HEK293T (cell line): ENCODE measurements around the gene DIP2A.

Experiments
- HDGF ChIP-seq: fragments of 450-650 bp; IDR thresholded peaks from 2 replicates; pipeline ENCODE4 v1.6.1; 2017; ENCODE audit warnings: antibody characterized with exemption, borderline replicate concordance
- SP1 ChIP-seq: fragments of 450-650 bp; IDR thresholded peaks from 2 replicates; pipeline ENCODE4 v1.6.1; 2017

DNA sequence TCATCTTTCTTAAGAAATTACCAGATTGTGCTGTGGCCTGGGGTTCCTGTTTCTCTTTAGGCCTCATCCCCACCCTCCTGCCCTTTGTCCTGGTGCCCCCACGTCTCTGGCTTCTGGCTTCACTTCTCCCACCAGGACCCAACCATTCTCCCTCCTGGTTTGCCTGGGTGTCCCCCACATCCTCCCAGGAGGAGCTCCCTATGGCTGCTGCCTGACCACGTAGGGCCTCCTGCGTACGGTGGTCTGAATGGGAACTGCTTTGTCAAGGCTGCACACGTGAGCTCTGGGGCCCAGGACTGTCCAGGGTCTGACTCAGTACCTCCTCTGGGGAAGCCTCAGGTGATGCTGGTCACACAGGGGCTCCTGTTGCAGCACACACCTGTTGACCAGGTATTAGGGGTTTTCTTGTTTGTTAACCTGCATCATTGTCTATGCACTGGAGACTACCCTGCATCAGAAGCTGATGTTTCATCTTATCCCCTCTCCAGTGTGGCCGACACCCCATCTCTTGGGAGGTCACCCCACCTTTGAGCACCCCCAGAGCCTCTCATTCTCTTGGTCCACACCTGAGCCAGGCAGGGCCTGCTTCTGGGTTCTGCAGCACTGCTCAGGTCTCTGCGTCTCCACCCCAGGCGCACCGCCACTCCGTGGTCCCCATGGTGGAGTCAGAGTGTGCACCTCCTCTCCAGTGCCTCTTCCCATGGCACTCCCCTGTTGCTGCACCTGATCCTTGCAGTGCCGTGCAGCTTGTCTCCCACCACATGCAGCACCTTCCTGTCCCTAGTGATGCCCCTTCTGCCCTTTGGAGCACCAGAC, 80.4 kb downstream of the DIP2A start:
- TF ChIP-seq SP1, result no peak
- no peak for TF ChIP-seq HDGF
